PC-9 (cell line): ENCODE data around the gene ANKRD11. TPM values are rescaled to one million over a fixed set of nuclear protein-coding genes. Genes with fewer than 3 reads are reported as not detected.

Experiments
- BruUV-seq: library from RNA; stranded (reverse); fragments of 400-500 nt; replicated peaks from 2 replicates; lab custom pipeline; 2021; lab: Mats Ljungman, UMichigan
- CTCF ChIA-PET: fragments of 300-600 bp; sonication (Branson Sonifier 250); formaldehyde crosslinking; loops from one replicate; lab custom pipeline; 2022; ENCODE audit warnings: antibody characterized with exemption; lab: Charles Lee
- POLR2A ChIA-PET: fragments of 300-600 bp; sonication (Branson Sonifier 250); formaldehyde crosslinking; loops from one replicate; lab custom pipeline; 2022; ENCODE audit warnings: antibody characterized with exemption; ENCODE audit not compliant: unreplicated experiment; lab: Charles Lee
- DNase-seq, 2 experiments: peaks; one replicate each; pipeline versions ENCODE4 v3.0.0 to v3.0.0-alpha.2; 2015 to 2022; ENCODE audit warnings: mixed read lengths in 1 of 2
- H2AFZ ChIP-seq: fragments of 200-600 bp; sonication (generic); 2 replicates; pipeline ENCODE4 v1.8.1; 2017; ENCODE audit warnings: antibody characterized with exemption
- H3F3A ChIP-seq: fragments of 200-600 bp; sonication (generic); 2 replicates; pipeline ENCODE4 v1.8.1; 2017; ENCODE audit warnings: antibody characterized with exemption, mild to moderate bottlenecking, low read depth; ENCODE audit not compliant: insufficient read depth
- H3K27ac ChIP-seq: fragments of 200-600 bp; sonication (generic); 2 replicates; pipeline ENCODE4 v1.6.1; 2016; ENCODE audit warnings: mixed run types
- H3K27me3 ChIP-seq: fragments of 200-600 bp; sonication (generic); 2 replicates; pipeline ENCODE4 v1.6.1; 2016; ENCODE audit warnings: low read depth, mixed run types; ENCODE audit not compliant: insufficient read depth
- H3K36me3 ChIP-seq: fragments of 200-600 bp; sonication (generic); 2 replicates; pipeline ENCODE4 v1.6.1; 2016; ENCODE audit warnings: low read depth, mixed run types
- H3K4me1 ChIP-seq: fragments of 200-600 bp; sonication (generic); replicated peaks from 2 replicates; pipeline ENCODE4 v1.6.1; 2016; ENCODE audit warnings: mixed run types; ENCODE audit not compliant: insufficient read depth
- H3K4me2 ChIP-seq: fragments of 200-600 bp; sonication (generic); 2 replicates; pipeline ENCODE4 v1.6.1; 2017; ENCODE audit warnings: mixed run types
- H3K4me3 ChIP-seq: fragments of 200-600 bp; sonication (generic); 2 replicates; pipeline ENCODE4 v1.6.1; 2016; ENCODE audit warnings: mixed run types
- H3K79me2 ChIP-seq: fragments of 200-600 bp; sonication (generic); 2 replicates; pipeline ENCODE4 v1.6.1; 2017; ENCODE audit warnings: low read depth, mixed run types
- H3K9me2 ChIP-seq: fragments of 200-600 bp; sonication (generic); 2 replicates; pipeline ENCODE4 v1.8.1; 2017; ENCODE audit warnings: mild to moderate bottlenecking; ENCODE audit not compliant: insufficient read depth
- H3K9me3 ChIP-seq: fragments of 200-600 bp; sonication (generic); 2 replicates; pipeline ENCODE4 v1.8.1; 2016; ENCODE audit warnings: low read depth; ENCODE audit not compliant: insufficient read depth
- H4K20me1 ChIP-seq: fragments of 200-600 bp; sonication (generic); 2 replicates; pipeline ENCODE4 v1.8.1; 2017; ENCODE audit not compliant: insufficient read depth
- EZH2 ChIP-seq: fragments of 200-600 bp; sonication (generic); IDR thresholded peaks from 2 replicates; pipeline ENCODE4 v1.8.0; 2017; ENCODE audit warnings: antibody characterized with exemption, low read depth
- intact Hi-C: fragments of 100-400 bp; cut with micrococcal nuclease; formaldehyde crosslinking; loops from one replicate; pipeline ENCODE4 v1.10.0; 2022; ENCODE audit not compliant: unreplicated experiment
- total RNA-seq: library from RNA; stranded (reverse); gene quantifications from 2 replicates; pipeline ENCODE4 v1.2.3, GENCODE V29; 2021
- TF ChIP-seq, protein P1 (sequence below): fragments of 200-600 bp; sonication (generic); conservative IDR thresholded peaks from 2 replicates; pipeline ENCODE4 v1.6.1; 2017; ENCODE audit warnings: mixed run types, antibody characterized with exemption, mild to moderate bottlenecking, moderate library complexity

Gene ANKRD11
- total RNA-seq, 1 experiment from 2014 or later, result 220 TPM

DNA sequence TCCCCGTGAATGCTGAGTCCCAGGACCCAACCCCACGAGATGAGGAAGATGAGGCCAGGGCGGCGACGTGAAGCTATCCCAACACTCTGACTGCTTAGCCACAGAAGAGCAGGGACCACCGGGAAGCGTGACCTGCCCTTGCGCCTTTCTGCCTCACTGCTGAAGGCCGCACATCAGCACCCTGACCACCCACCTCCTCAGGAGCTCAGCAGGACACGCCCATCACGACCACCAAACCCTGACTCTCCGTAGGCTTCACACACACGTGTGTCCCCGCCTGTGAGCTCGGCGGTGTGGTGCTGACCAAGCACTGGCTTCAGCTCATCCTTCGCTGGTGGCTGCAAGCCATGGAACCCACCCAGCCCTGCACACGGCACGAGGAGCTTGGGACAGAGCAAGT, 175.1 kb downstream of the ANKRD11 start:
- POLR2A ChIA-PET, result no interaction called here
- Histone ChIP-seq H3K27me3 (no peaks in the 10 kb centered on the region), H3K9me2 (no peaks in the 10 kb centered on the region), H3F3A (peaks cover 73% of the 10 kb centered on the region), H2AFZ (no peak overlapping the region), H3K4me2 (peak overlapping the region; percentile 88), H3K9me3 (no peaks in the 10 kb centered on the region), H3K79me2 (peaks cover 99% of the 10 kb centered on the region), H4K20me1 (peaks cover 94% of the 10 kb centered on the region), H3K4me1 (peaks cover 69% of the 10 kb centered on the region), H3K27ac (peak overlapping the region; percentile 38), H3K36me3 (peaks cover 23% of the 10 kb centered on the region; the same call in 1 of the 2 replicates), H3K4me3 (no peak overlapping the region)
- no TSS peak for BruUV-seq
- CTCF ChIA-PET, result no interaction called here
- TF ChIP-seq, protein P1, sequence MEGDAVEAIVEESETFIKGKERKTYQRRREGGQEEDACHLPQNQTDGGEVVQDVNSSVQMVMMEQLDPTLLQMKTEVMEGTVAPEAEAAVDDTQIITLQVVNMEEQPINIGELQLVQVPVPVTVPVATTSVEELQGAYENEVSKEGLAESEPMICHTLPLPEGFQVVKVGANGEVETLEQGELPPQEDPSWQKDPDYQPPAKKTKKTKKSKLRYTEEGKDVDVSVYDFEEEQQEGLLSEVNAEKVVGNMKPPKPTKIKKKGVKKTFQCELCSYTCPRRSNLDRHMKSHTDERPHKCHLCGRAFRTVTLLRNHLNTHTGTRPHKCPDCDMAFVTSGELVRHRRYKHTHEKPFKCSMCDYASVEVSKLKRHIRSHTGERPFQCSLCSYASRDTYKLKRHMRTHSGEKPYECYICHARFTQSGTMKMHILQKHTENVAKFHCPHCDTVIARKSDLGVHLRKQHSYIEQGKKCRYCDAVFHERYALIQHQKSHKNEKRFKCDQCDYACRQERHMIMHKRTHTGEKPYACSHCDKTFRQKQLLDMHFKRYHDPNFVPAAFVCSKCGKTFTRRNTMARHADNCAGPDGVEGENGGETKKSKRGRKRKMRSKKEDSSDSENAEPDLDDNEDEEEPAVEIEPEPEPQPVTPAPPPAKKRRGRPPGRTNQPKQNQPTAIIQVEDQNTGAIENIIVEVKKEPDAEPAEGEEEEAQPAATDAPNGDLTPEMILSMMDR, result no peak
- TF ChIP-seq EZH2, result no peak
- intact Hi-C loops, result no loop called here
- DNase-seq, result no peak

DNA sequence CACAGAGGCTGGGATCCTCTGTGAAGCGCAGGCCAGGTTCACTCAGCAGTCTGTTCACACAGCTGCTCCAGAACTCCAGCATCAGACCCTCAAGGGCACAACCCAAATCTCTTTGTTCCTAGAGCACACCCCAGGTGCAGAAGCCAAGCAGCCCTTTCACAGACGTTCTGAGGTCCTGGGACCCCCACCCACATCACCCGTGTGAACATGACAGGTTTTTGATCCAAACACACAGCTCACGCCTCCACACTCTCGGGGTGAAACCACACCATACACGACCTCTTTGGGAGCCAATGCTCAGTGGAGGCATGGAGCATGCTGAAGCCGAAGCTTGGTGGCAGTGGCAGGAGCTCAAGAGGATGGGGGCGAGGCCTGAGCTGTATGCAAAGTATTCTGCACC, 175.5 kb downstream of the ANKRD11 start:
- POLR2A ChIA-PET, result no interaction called here
- Histone ChIP-seq H3K79me2 (peaks cover 100% of the 10 kb centered on the region), H3K36me3 (peaks cover 28% of the 10 kb centered on the region; the same call in 1 of the 2 replicates), H3K4me1 (peaks cover 65% of the 10 kb centered on the region), H3K9me3 (no peaks in the 10 kb centered on the region), H3K27ac (0 out of 2 replicates have a peak overlapping the region, but pooled peaks have one; percentile 38), H3K9me2 (no peaks in the 10 kb centered on the region), H2AFZ (no peak overlapping the region), H3K27me3 (no peaks in the 10 kb centered on the region), H3F3A (peaks cover 73% of the 10 kb centered on the region), H3K4me3 (no peak overlapping the region), H3K4me2 (peak overlapping the region; percentile 31), H4K20me1 (peaks cover 95% of the 10 kb centered on the region)
- TF ChIP-seq EZH2, result no peak
- TF ChIP-seq, protein P1, result no peak
- no TSS peak for BruUV-seq
- CTCF ChIA-PET, result no interaction called here
- DNase-seq, result no peak
- intact Hi-C loops, result no loop called here

DNA sequence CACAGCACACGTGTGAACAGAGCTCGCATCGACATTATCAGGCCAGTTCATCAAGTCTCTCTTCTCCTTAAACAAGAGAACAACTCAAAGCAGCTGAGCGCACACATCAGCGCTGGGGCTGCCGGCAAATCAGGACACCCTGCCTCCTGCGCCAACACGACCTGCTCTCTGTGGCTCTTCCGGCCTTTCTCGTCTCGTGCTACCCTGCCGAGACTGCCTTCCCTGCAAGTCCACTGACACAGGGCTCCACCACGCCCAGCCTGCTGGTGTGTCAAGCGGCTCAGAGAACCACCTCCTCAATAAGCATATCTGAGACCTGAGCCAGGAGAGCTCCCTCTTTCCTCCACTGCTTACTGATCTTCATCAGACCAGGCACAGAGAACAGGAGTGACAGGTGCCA, 176.0 kb downstream of the ANKRD11 start:
- peak overlapping the region; percentile 31 for H3K4me2 ChIP-seq
- H3K9me2 ChIP-seq, result no peaks in the 10 kb centered on the region
- ChIA-PET POLR2A (interaction anchor here (0.6 kb wide), 1 partner anchor 21 kb away, joined by 3 read pairs; no protein-coding TSS in a partner anchor), CTCF (no interaction called here)
- H3K4me1 ChIP-seq, result peaks cover 60% of the 10 kb centered on the region
- peaks cover 73% of the 10 kb centered on the region for H3F3A ChIP-seq
- peaks cover 95% of the 10 kb centered on the region for H4K20me1 ChIP-seq
- BruUV-seq, result TSS peak; percentile 2
- no peak for TF ChIP-seq EZH2
- TF ChIP-seq, protein P1, result no peak
- peaks cover 100% of the 10 kb centered on the region for H3K79me2 ChIP-seq
- H2AFZ ChIP-seq, result no peak overlapping the region
- no peaks in the 10 kb centered on the region for H3K9me3 ChIP-seq
- peaks cover 29% of the 10 kb centered on the region; the same call in 1 of the 2 replicates for H3K36me3 ChIP-seq
- intact Hi-C loops, result no loop called here
- no peak overlapping the region for H3K4me3 ChIP-seq
- no peak for DNase-seq
- H3K27ac ChIP-seq, result no peak overlapping the region
- no peaks in the 10 kb centered on the region for H3K27me3 ChIP-seq
